ENCODE measurements around the gene ESAM.
A peak's percentile ranks its signal among the peaks of the same experiment; 100 is the strongest.

ESAM gene

GRCh38 chr11:124762105-124762623 is at the start of gene ESAM:
ESAM (minus strand) TSS chr11:124762290; CDS start chr11:124762154, 136 bp downstream.
- no peak for TF ChIP-seq CTCF (IDR thresholded peaks at IDR 0.05; ENCODE audit: low read length, missing control alignments)
- DNase-seq (ENCODE audit: low read depth): no peak
- peak within 1 kb of the TSS; percentile 51 for H3K4me3 ChIP-seq (replicated peaks; ENCODE audit: low read depth, low read length)

- TF ChIP-seq CTCF (IDR thresholded peaks at IDR 0.05; ENCODE audit: low read length, missing control alignments): no peak
- no peak for DNase-seq (ENCODE audit: low read depth)
- no peak overlapping the region for H3K4me3 ChIP-seq (replicated peaks; ENCODE audit: low read depth, low read length)
Observed at GRCh38 chr11:124811399-124812125, 49.5 kb upstream of the ESAM start.

- TF ChIP-seq CTCF (IDR thresholded peaks at IDR 0.05; ENCODE audit: low read length, missing control alignments): no peak
- no peak overlapping the region for H3K4me3 ChIP-seq (replicated peaks; ENCODE audit: low read depth, low read length)
Observed at GRCh38 chr11:124807660-124808270, 45.7 kb upstream of the ESAM start.

GRCh38 chr11:124807201-124807600 is 45.1 kb upstream of the ESAM start:
- no peak for TF ChIP-seq CTCF (IDR thresholded peaks at IDR 0.05; ENCODE audit: low read length, missing control alignments)
- no peak overlapping the region for H3K4me3 ChIP-seq (replicated peaks; ENCODE audit: low read depth, low read length)
- DNase-seq (ENCODE audit: low read depth): no peak

More at GRCh38 chr11:124807660-124808270, 45.7 kb upstream of the ESAM start:
- DNase-seq (ENCODE audit: low read depth): no peak

GRCh38 chr11:124804884-124805283 is 42.8 kb upstream of the ESAM start:
- H3K4me3 ChIP-seq (replicated peaks; ENCODE audit: low read depth, low read length): no peak overlapping the region
- DNase-seq (ENCODE audit: low read depth): no peak
- TF ChIP-seq CTCF (IDR thresholded peaks at IDR 0.05; ENCODE audit: low read length, missing control alignments): no peak

- no peak for DNase-seq (ENCODE audit: low read depth)
- no peak overlapping the region for H3K4me3 ChIP-seq (replicated peaks; ENCODE audit: low read depth, low read length)
- no peak for TF ChIP-seq CTCF (IDR thresholded peaks at IDR 0.05; ENCODE audit: low read length, missing control alignments)
Observed at GRCh38 chr11:124801636-124802312, 39.7 kb upstream of the ESAM start.
